GM12878 (cell line): ENCODE data around the gene DYNLT4. TPM values are rescaled to one million over a fixed set of nuclear protein-coding genes. Genes with fewer than 3 reads are reported as not detected.

Experiments used
- ATF7 ChIP-seq: fragments of 450-650 bp; IDR thresholded peaks from 2 replicates; pipeline ENCODE4 v1.6.1; 2016; ENCODE audit warnings: low read depth, mild to moderate bottlenecking
- DPF2 ChIP-seq: fragments of 450-650 bp; IDR thresholded peaks from 2 replicates; pipeline ENCODE4 v1.6.1; 2017; ENCODE audit warnings: mild to moderate bottlenecking
- EZH2 ChIP-seq: IDR thresholded peaks from 2 replicates; pipeline ENCODE4 v1.6.1; 2012; ENCODE audit warnings: low read depth, mild to moderate bottlenecking, control low read depth, inconsistent platforms, low read length, borderline replicate concordance; ENCODE audit not compliant: control insufficient read depth
- HSF1 ChIP-seq: fragments of 150-350 bp; IDR thresholded peaks from 2 replicates; pipeline ENCODE4 v1.6.1; 2014; ENCODE audit warnings: mild to moderate bottlenecking, low read depth, low read length
- JUNB ChIP-seq: IDR thresholded peaks from 2 replicates; pipeline ENCODE4 v1.6.1; 2016; ENCODE audit warnings: antibody characterized with exemption, mild to moderate bottlenecking
- KDM1A ChIP-seq: fragments of 200-600 bp; sonication (generic); IDR thresholded peaks from 2 replicates; pipeline ENCODE4 v1.6.1; 2016; ENCODE audit warnings: borderline replicate concordance
- MEF2A ChIP-seq: IDR thresholded peaks from 2 replicates; pipeline ENCODE4 v1.6.1; 2011; ENCODE audit warnings: low read depth, mild to moderate bottlenecking, low read length, moderate library complexity; ENCODE audit not compliant: insufficient read depth
- POLR2A ChIP-seq: IDR thresholded peaks from 2 replicates; pipeline ENCODE4 v1.6.1; 2011; ENCODE audit warnings: low read depth, mild to moderate bottlenecking, low read length
- POLR2AphosphoS2 ChIP-seq: IDR thresholded peaks from 2 replicates; pipeline ENCODE4 v1.6.1; 2011; ENCODE audit warnings: low read depth, mild to moderate bottlenecking, low read length, improper control_type of control experiment, moderate library complexity
- PRDM15 ChIP-seq: fragments of 450-650 bp; formaldehyde crosslinking; IDR thresholded peaks from 2 replicates; pipeline ENCODE4 v1.4.0; 2020; ENCODE audit warnings: mild to moderate bottlenecking, moderate library complexity
- RCOR1 ChIP-seq: conservative IDR thresholded peaks from 2 replicates; pipeline ENCODE4 v1.6.1; 2012; ENCODE audit warnings: low read depth, low read length, improper control_type of control experiment
- RELA ChIP-seq: fragments of 450-650 bp; IDR thresholded peaks from 2 replicates; pipeline ENCODE4 v1.8.0; 2014; ENCODE audit warnings: borderline replicate concordance; ENCODE audit not compliant: partially characterized antibody
- SMAD1 ChIP-seq: fragments of 450-650 bp; IDR thresholded peaks from 2 replicates; pipeline ENCODE4 v1.6.1; 2018; ENCODE audit warnings: mild to moderate bottlenecking, low read depth; ENCODE audit not compliant: partially characterized antibody
- ZNF592 ChIP-seq: fragments of 450-650 bp; IDR thresholded peaks from 2 replicates; pipeline ENCODE4 v1.6.1; 2017; ENCODE audit warnings: mild to moderate bottlenecking, moderate library complexity
- polyA plus RNA-seq, 11 experiments: library from polyadenylated mRNA; depleted of rRNA in 4 of 11; unstranded in 6 of 11; stranded (reverse) in 5 of 11; fragments of >200 nt; fragmentation: Nextera tagmentation in 4 of 11; fragmentation: Illumina TruSeq in 1 of 11; extraction: Ambion mirVana in 4 of 11; extraction: Trizol in 1 of 11; gene quantifications; 1 replicate in 1 of 11; 2 replicates in 10 of 11; pipeline versions ENCODE4 v1.2.1 to v1.2.3, GENCODE V29; 2011 to 2016; ENCODE audit warnings: inconsistent platforms in 2 of 11, missing spikeins in 2 of 11, low read depth in 1 of 11
- total RNA-seq, 4 experiments: library from RNA; depleted of rRNA in 3 of 4; stranded (reverse); fragments of >200 nt in 3 of 4; fragmentation: Illumina TruSeq in 1 of 4; extraction: Trizol in 1 of 4; gene quantifications; 2 replicates each; pipeline versions ENCODE4 v1.2.1 to v1.2.3, GENCODE V29; 2013 to 2021
- TF ChIP-seq, protein P1 (sequence below): IDR thresholded peaks from 2 replicates; pipeline ENCODE4 v1.6.1; 2011; ENCODE audit warnings: mild to moderate bottlenecking, low read depth, low read length, moderate library complexity; ENCODE audit not compliant: insufficient replicate concordance
- TF ChIP-seq, protein P2 (sequence below), 3 experiments: IDR thresholded peaks in 2 of 3; conservative IDR thresholded peaks in 1 of 3; 2 replicates each; pipeline ENCODE4 v1.5.1; 2011; ENCODE audit warnings: low read depth in 3 of 3, low read length in 3 of 3, mild to moderate bottlenecking in 3 of 3, control low read depth in 2 of 3, moderate library complexity in 2 of 3, inconsistent platforms in 1 of 3, mixed read lengths in 1 of 3; ENCODE audit not compliant: control insufficient read depth in 2 of 3, insufficient read depth in 1 of 3; ENCODE audit errors: extremely low read depth in 1 of 3

The DYNLT4 gene
- total and polyA plus RNA-seq, 10 of the 15 experiments (the other 5 are each of a cell fraction or from before 2014, with no cell fraction given): 0.23 to 0.28 TPM; not detected in 8

- TF ChIP-seq, protein P1, sequence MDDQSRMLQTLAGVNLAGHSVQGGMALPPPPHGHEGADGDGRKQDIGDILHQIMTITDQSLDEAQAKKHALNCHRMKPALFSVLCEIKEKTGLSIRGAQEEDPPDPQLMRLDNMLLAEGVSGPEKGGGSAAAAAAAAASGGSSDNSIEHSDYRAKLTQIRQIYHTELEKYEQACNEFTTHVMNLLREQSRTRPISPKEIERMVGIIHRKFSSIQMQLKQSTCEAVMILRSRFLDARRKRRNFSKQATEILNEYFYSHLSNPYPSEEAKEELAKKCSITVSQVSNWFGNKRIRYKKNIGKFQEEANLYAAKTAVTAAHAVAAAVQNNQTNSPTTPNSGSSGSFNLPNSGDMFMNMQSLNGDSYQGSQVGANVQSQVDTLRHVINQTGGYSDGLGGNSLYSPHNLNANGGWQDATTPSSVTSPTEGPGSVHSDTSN: peak; percentile 11
- TF ChIP-seq DPF2 (peak; percentile 79), KDM1A (no peak), SMAD1 (peak; percentile 63), EZH2 (no peak), RCOR1 (no peak), ZNF592 (no peak), ATF7 (peak; percentile 79), RELA (no peak), POLR2A (peak; percentile 90), PRDM15 (CRISPR knock-in tag) (no peak), MEF2A (no peak), JUNB (no peak), POLR2AphosphoS2 (peak; percentile 72; the same call in 1 of the 2 replicates), HSF1 (no peak)
- TF ChIP-seq, protein P2, sequence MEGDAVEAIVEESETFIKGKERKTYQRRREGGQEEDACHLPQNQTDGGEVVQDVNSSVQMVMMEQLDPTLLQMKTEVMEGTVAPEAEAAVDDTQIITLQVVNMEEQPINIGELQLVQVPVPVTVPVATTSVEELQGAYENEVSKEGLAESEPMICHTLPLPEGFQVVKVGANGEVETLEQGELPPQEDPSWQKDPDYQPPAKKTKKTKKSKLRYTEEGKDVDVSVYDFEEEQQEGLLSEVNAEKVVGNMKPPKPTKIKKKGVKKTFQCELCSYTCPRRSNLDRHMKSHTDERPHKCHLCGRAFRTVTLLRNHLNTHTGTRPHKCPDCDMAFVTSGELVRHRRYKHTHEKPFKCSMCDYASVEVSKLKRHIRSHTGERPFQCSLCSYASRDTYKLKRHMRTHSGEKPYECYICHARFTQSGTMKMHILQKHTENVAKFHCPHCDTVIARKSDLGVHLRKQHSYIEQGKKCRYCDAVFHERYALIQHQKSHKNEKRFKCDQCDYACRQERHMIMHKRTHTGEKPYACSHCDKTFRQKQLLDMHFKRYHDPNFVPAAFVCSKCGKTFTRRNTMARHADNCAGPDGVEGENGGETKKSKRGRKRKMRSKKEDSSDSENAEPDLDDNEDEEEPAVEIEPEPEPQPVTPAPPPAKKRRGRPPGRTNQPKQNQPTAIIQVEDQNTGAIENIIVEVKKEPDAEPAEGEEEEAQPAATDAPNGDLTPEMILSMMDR (IDR thresholded peaks at IDR 0.05 in 2 of 3, conservative IDR thresholded peaks at IDR 0.05 in 1 of 3; ENCODE audit: control insufficient read depth in 2 of 3, extremely low read depth in 1 of 3, insufficient read depth in 1 of 3, low read depth in 3 of 3, low read length in 3 of 3): peak; percentile 92 to 97 (median 95)
Measured at GRCh38 chr1:44799770-44800584, 7.2 kb downstream of the DYNLT4 start, which contains the start of gene PLK3 (continued).
